HepG2 (cell line): ENCODE data around the gene VILL. TPM values are rescaled to one million over a fixed set of nuclear protein-coding genes. Genes with fewer than 3 reads are reported as not detected.

Source experiments
- AKAP8 ChIP-seq: sonication (generic); formaldehyde crosslinking; IDR thresholded peaks from 2 replicates; pipeline ENCODE4 v1.5.1; 2020; ENCODE audit warnings: mild to moderate bottlenecking, missing genetic modification reagents
- ARNT ChIP-seq: fragments of 450-650 bp; IDR thresholded peaks from 2 replicates; pipeline ENCODE4 v1.6.1; 2017
- CCAR2 ChIP-seq: fragments of 200-400 bp; formaldehyde crosslinking; optimal IDR thresholded peaks from 2 replicates; pipeline ENCODE3; 2018; ENCODE audit warnings: low read depth, mild to moderate bottlenecking, low read length, moderate library complexity
- CEBPG ChIP-seq: IDR thresholded peaks from 2 replicates; pipeline ENCODE4 v1.6.1; 2016
- DMTF1 ChIP-seq: sonication (generic); formaldehyde crosslinking; IDR thresholded peaks from 2 replicates; pipeline ENCODE4 v1.4.0; 2020; ENCODE audit warnings: mild to moderate bottlenecking, missing genetic modification reagents
- HNRNPLL ChIP-seq: fragments of 200-400 bp; formaldehyde crosslinking; IDR thresholded peaks from 2 replicates; pipeline ENCODE4 v1.6.1; 2017; ENCODE audit warnings: mild to moderate bottlenecking, low read depth, low read length; ENCODE audit not compliant: poor library complexity, severe bottlenecking
- HOXA5 ChIP-seq: sonication (generic); formaldehyde crosslinking; IDR thresholded peaks from 2 replicates; pipeline ENCODE4 v1.4.0; 2020; ENCODE audit warnings: missing genetic modification reagents
- MED1 ChIP-seq: sonication (generic); formaldehyde crosslinking; IDR thresholded peaks from 2 replicates; pipeline ENCODE4 v1.4.0; 2020; ENCODE audit warnings: missing genetic modification reagents
- SALL1 ChIP-seq: sonication (generic); formaldehyde crosslinking; IDR thresholded peaks from 2 replicates; pipeline ENCODE4 v1.8.0; 2022; ENCODE audit warnings: mild to moderate bottlenecking, missing genetic modification reagents
- SMYD3 ChIP-seq: sonication (generic); formaldehyde crosslinking; IDR thresholded peaks from 2 replicates; pipeline ENCODE4 v1.8.1; 2023; ENCODE audit warnings: mild to moderate bottlenecking, missing genetic modification reagents
- SNAI1 ChIP-seq: sonication (generic); formaldehyde crosslinking; IDR thresholded peaks from 2 replicates; pipeline ENCODE4 v1.5.0; 2020; ENCODE audit warnings: mild to moderate bottlenecking, missing genetic modification reagents, borderline replicate concordance
- SP2 ChIP-seq: sonication (generic); formaldehyde crosslinking; IDR thresholded peaks from 2 replicates; pipeline ENCODE4 v1.5.1; 2020; ENCODE audit warnings: mild to moderate bottlenecking, missing genetic modification reagents
- SP5 ChIP-seq: IDR thresholded peaks from 2 replicates; pipeline ENCODE4 v1.6.1; 2016; ENCODE audit warnings: low read depth, borderline replicate concordance
- SRSF1 ChIP-seq: fragments of 200-400 bp; formaldehyde crosslinking; optimal IDR thresholded peaks from 2 replicates; pipeline ENCODE3; 2017; ENCODE audit warnings: mild to moderate bottlenecking, low read depth, low read length, moderate library complexity
- SSRP1 ChIP-seq: IDR thresholded peaks from 2 replicates; pipeline ENCODE4 v1.6.1; 2016; ENCODE audit warnings: control low read depth
- ZBTB7A ChIP-seq: sonication (generic); formaldehyde crosslinking; IDR thresholded peaks from 2 replicates; pipeline ENCODE4 v1.8.0; 2022; ENCODE audit warnings: mild to moderate bottlenecking, missing genetic modification reagents
- ZFP36L1 ChIP-seq: sonication (generic); formaldehyde crosslinking; IDR thresholded peaks from 2 replicates; pipeline ENCODE4 v1.8.0; 2022; ENCODE audit warnings: mild to moderate bottlenecking, missing genetic modification reagents, moderate library complexity
- ZFP62 ChIP-seq: sonication (generic); formaldehyde crosslinking; IDR thresholded peaks from 2 replicates; pipeline ENCODE4 v1.4.0; 2020; ENCODE audit warnings: missing genetic modification reagents
- ZNF235 ChIP-seq: sonication (generic); formaldehyde crosslinking; IDR thresholded peaks from 2 replicates; pipeline ENCODE4 v1.8.1; 2023; ENCODE audit warnings: mild to moderate bottlenecking, missing genetic modification reagents, borderline replicate concordance
- ZNF572 ChIP-seq: sonication (generic); formaldehyde crosslinking; IDR thresholded peaks from 2 replicates; pipeline ENCODE4 v1.5.1; 2020; ENCODE audit warnings: mild to moderate bottlenecking, missing genetic modification reagents
- ZNF841 ChIP-seq: sonication (generic); formaldehyde crosslinking; IDR thresholded peaks from 2 replicates; pipeline ENCODE4 v1.8.1; 2023; ENCODE audit warnings: missing genetic modification reagents, borderline replicate concordance
- polyA plus RNA-seq, 8 experiments: library from polyadenylated mRNA; depleted of rRNA in 3 of 8; stranded (reverse) in 7 of 8; unstranded in 1 of 8; fragments of >200 nt; fragmentation: Illumina TruSeq in 4 of 8; extraction: Trizol in 4 of 8; gene quantifications; 2 replicates each; pipeline versions ENCODE4 v1.2.1 to v1.2.3, GENCODE V29; 2011 to 2016; ENCODE audit warnings: low read depth in 4 of 8, missing spikeins in 1 of 8, mixed read lengths in 1 of 8; ENCODE audit not compliant: insufficient read depth in 1 of 8
- total RNA-seq, 5 experiments: library from RNA; depleted of rRNA; stranded (reverse); fragments of >200 nt; fragmentation: Illumina TruSeq; extraction: Trizol; gene quantifications; 2 replicates each; pipeline ENCODE4 v1.2.3, GENCODE V29; 2016; ENCODE audit warnings: low read depth in 1 of 5
- TF ChIP-seq, protein P1 (sequence below): sonication (generic); formaldehyde crosslinking; IDR thresholded peaks from 2 replicates; pipeline ENCODE4 v1.5.0; 2020; ENCODE audit warnings: missing genetic modification reagents, mild to moderate bottlenecking, borderline replicate concordance
- TF ChIP-seq, protein P2 (sequence below): sonication (generic); formaldehyde crosslinking; IDR thresholded peaks from 2 replicates; pipeline ENCODE4 v1.5.0; 2020; ENCODE audit warnings: mild to moderate bottlenecking, missing genetic modification reagents, moderate library complexity
- TF ChIP-seq, protein P3 (sequence below): sonication (generic); formaldehyde crosslinking; IDR thresholded peaks from 2 replicates; pipeline ENCODE4 v1.5.0; 2020; ENCODE audit warnings: missing genetic modification reagents
- TF ChIP-seq, protein P4 (sequence below): sonication (generic); formaldehyde crosslinking; IDR thresholded peaks from 2 replicates; pipeline ENCODE4 v1.4.0; 2020; ENCODE audit warnings: missing genetic modification reagents; ENCODE audit errors: not compliant biosample characterization

The VILL gene
- total and polyA plus RNA-seq, 2 of the 13 experiments (the other 11 are each of a cell fraction or from before 2014, with no cell fraction given), result 3.2 to 5.3 TPM

DNA sequence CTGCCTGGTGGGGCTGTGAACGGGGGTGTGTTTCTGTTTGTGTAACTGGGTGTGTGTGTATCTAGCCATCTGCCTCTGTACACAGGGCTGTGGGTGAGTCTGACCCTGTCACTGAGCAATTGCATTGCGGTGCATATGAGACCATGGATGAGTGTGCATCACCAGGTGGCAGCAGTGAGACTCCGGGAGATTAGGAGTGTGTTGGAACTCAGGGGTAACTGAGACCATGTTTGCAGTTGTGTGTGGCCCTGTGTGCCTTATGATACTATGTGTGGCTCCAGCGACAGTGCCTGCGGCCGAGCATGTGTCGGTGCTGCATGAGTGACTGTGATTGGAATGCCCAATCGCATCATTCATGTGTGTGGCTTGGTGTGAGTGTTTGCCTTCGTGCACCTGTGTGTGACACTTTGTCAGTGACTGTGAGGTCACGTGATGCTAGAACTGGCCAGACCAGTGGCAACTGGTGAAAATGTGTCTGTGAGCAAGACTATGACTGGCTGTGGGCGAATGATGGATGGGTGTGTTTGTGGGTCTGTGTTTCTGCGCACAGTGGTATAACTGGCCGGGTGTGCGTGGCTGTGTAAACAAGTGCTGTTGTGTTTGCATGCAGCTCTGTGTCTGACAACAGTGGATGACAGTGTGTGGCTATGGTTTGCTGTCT is 14.0 kb downstream of the VILL start (continued):
- 0 out of 2 replicates have a peak, but pooled peaks have one; percentile 70 for TF ChIP-seq ZNF572 (CRISPR knock-in tag)
- TF ChIP-seq, protein P1, sequence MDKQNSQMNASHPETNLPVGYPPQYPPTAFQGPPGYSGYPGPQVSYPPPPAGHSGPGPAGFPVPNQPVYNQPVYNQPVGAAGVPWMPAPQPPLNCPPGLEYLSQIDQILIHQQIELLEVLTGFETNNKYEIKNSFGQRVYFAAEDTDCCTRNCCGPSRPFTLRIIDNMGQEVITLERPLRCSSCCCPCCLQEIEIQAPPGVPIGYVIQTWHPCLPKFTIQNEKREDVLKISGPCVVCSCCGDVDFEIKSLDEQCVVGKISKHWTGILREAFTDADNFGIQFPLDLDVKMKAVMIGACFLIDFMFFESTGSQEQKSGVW (CRISPR knock-in tag), result no peak; the same call in 1 of the 2 replicates
- TF ChIP-seq DMTF1, result no peak
- TF ChIP-seq ZNF841 (CRISPR knock-in tag), result no peak
- TF ChIP-seq CCAR2, result no peak
- no peak for TF ChIP-seq MED1 (CRISPR knock-in tag)
- TF ChIP-seq HNRNPLL, result no peak
- TF ChIP-seq, protein P2, sequence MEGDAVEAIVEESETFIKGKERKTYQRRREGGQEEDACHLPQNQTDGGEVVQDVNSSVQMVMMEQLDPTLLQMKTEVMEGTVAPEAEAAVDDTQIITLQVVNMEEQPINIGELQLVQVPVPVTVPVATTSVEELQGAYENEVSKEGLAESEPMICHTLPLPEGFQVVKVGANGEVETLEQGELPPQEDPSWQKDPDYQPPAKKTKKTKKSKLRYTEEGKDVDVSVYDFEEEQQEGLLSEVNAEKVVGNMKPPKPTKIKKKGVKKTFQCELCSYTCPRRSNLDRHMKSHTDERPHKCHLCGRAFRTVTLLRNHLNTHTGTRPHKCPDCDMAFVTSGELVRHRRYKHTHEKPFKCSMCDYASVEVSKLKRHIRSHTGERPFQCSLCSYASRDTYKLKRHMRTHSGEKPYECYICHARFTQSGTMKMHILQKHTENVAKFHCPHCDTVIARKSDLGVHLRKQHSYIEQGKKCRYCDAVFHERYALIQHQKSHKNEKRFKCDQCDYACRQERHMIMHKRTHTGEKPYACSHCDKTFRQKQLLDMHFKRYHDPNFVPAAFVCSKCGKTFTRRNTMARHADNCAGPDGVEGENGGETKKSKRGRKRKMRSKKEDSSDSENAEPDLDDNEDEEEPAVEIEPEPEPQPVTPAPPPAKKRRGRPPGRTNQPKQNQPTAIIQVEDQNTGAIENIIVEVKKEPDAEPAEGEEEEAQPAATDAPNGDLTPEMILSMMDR (CRISPR knock-in tag), result peak; percentile 97
- TF ChIP-seq, protein P3, sequence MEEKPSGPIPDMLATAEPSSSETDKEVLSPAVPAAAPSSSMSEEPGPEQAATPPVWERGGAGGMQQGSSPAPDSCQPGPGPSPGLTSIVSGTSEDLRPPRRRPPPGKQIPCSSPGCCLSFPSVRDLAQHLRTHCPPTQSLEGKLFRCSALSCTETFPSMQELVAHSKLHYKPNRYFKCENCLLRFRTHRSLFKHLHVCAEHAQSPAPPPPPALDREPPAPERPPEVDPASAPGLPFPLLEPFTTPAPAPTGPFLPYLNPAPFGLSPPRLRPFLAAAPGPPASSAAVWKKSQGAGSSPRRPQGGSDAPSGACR, result no peak
- TF ChIP-seq HOXA5 (CRISPR knock-in tag), result no peak
- TF ChIP-seq ARNT, result no peak
- no peak; the same call in 1 of the 2 replicates for TF ChIP-seq SP5 (CRISPR knock-in tag)
- TF ChIP-seq SMYD3, result no peak
- TF ChIP-seq CEBPG (CRISPR knock-in tag), result peak; percentile 71
- TF ChIP-seq AKAP8, result 0 out of 2 replicates have a peak, but pooled peaks have one; percentile 70
- TF ChIP-seq SP2 (CRISPR knock-in tag), result no peak
- TF ChIP-seq ZFP62 (CRISPR knock-in tag), result no peak
- peak; percentile 78; the same call in 1 of the 2 replicates for TF ChIP-seq ZFP36L1 (CRISPR knock-in tag)
- TF ChIP-seq, protein P4, sequence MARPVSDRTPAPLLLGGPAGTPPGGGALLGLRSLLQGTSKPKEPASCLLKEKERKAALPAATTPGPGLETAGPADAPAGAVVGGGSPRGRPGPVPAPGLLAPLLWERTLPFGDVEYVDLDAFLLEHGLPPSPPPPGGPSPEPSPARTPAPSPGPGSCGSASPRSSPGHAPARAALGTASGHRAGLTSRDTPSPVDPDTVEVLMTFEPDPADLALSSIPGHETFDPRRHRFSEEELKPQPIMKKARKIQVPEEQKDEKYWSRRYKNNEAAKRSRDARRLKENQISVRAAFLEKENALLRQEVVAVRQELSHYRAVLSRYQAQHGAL (CRISPR knock-in tag), result no peak
- no peak for TF ChIP-seq ZBTB7A (CRISPR knock-in tag)
- TF ChIP-seq SSRP1 (CRISPR knock-in tag), result peak; percentile 28
- TF ChIP-seq ZNF235 (CRISPR knock-in tag), result peak; percentile 76; the same call in 1 of the 2 replicates
- TF ChIP-seq SALL1 (CRISPR knock-in tag), result peak; percentile 57; the same call in 1 of the 2 replicates
- TF ChIP-seq SRSF1, result no peak
- no peak; the same call in 1 of the 2 replicates for TF ChIP-seq SNAI1
